ENCODE measurements around the gene SMAD6. TPM values are rescaled to one million over a fixed set of nuclear protein-coding genes. Genes with fewer than 3 reads are reported as not detected.
A peak's percentile ranks its signal among the peaks of the same experiment; 100 is the strongest.

Gene SMAD6
- total RNA-seq, 1 experiment from 2014 or later, result 6.9 TPM

GRCh38 chr15:66788024-66788423 is 86.0 kb downstream of the SMAD6 start:
- DNase-seq (ENCODE audit: low read depth), result no peak

GRCh38 chr15:66789029-66790025 is 87.3 kb downstream of the SMAD6 start:
- DNase-seq (ENCODE audit: low read depth), result peak; percentile 42

- DNase-seq (ENCODE audit: low read depth), result no peak
These were observed 93.8 kb downstream of the SMAD6 start for GRCh38 chr15:66795851-66796250.

- DNase-seq (ENCODE audit: low read depth), result no peak
These were observed 94.3 kb downstream of the SMAD6 start for GRCh38 chr15:66796343-66796742.

- DNase-seq (ENCODE audit: low read depth), result no peak
These were observed 95.9 kb downstream of the SMAD6 start for GRCh38 chr15:66797921-66798320.

- no peak for DNase-seq (ENCODE audit: low read depth)
These were observed 96.5 kb downstream of the SMAD6 start for GRCh38 chr15:66798426-66799061.

GRCh38 chr15:66799242-66799641 is 97.2 kb downstream of the SMAD6 start:
- no peak for DNase-seq (ENCODE audit: low read depth)

- DNase-seq (ENCODE audit: low read depth), result no peak
These were observed 98.7 kb downstream of the SMAD6 start for GRCh38 chr15:66800584-66801235.

GRCh38 chr15:66801266-66801665 is 99.2 kb downstream of the SMAD6 start:
- no peak for DNase-seq (ENCODE audit: low read depth)

GRCh38 chr15:66802025-66803001 is 100.3 kb downstream of the SMAD6 start:
- DNase-seq (ENCODE audit: low read depth), result peak; percentile 65

GRCh38 chr15:66803182-66803729 is 101.2 kb downstream of the SMAD6 start:
- peak; percentile 99 for DNase-seq (ENCODE audit: low read depth)

- DNase-seq (ENCODE audit: low read depth), result no peak
These were observed 101.7 kb downstream of the SMAD6 start for GRCh38 chr15:66803749-66804148.

- no peak for DNase-seq (ENCODE audit: low read depth)
These were observed 103.3 kb downstream of the SMAD6 start for GRCh38 chr15:66805202-66805885.

GRCh38 chr15:66808181-66808824 is 106.3 kb downstream of the SMAD6 start:
- no peak for DNase-seq (ENCODE audit: low read depth)

- DNase-seq (ENCODE audit: low read depth), result no peak
These were observed 107.6 kb downstream of the SMAD6 start for GRCh38 chr15:66809664-66810063.

GRCh38 chr15:66815318-66815717 is 113.3 kb downstream of the SMAD6 start:
- peak; percentile 73 for DNase-seq (ENCODE audit: low read depth)

GRCh38 chr15:66816201-66816600 is 114.2 kb downstream of the SMAD6 start:
- DNase-seq (ENCODE audit: low read depth), result no peak

- no peak for DNase-seq (ENCODE audit: low read depth)
These were observed 117.0 kb downstream of the SMAD6 start for GRCh38 chr15:66819084-66819483.

- DNase-seq (ENCODE audit: low read depth), result no peak
These were observed 118.6 kb downstream of the SMAD6 start for GRCh38 chr15:66820481-66821176.

Data from HT1080 (cell line).